Osteoblast (primary cell): Measurements from ENCODE around the gene ATP7A. TPM values are rescaled to one million over a fixed set of nuclear protein-coding genes. Genes with fewer than 3 reads are reported as not detected.
"Not testable (repeated sequence)": the region's sequence is repeated elsewhere in the genome, so short reads cannot be mapped to it uniquely, and the experiment has no call there.

Source experiments
- DNase-seq: peaks from one replicate; pipeline ENCODE4 v3.0.0; 2011; ENCODE audit warnings: low spot score, mixed read lengths; ENCODE audit not compliant: insufficient read length; ENCODE audit errors: missing footprints
- H2AFZ ChIP-seq: 2 replicates; pipeline ENCODE4 v1.6.0; 2011; ENCODE audit warnings: mild to moderate bottlenecking, low read length
- H3K27ac ChIP-seq: 2 replicates; pipeline ENCODE4 v1.5.1; 2011; ENCODE audit warnings: mild to moderate bottlenecking, low read depth, low read length, moderate library complexity
- H3K27me3 ChIP-seq: 2 replicates; pipeline ENCODE4 v1.6.0; 2012; ENCODE audit warnings: mild to moderate bottlenecking, control low read depth, inconsistent platforms, low read length, moderate library complexity; ENCODE audit not compliant: insufficient read depth
- H3K36me3 ChIP-seq: 2 replicates; pipeline ENCODE4 v1.5.1; 2011; ENCODE audit warnings: mild to moderate bottlenecking, low read length, control low read depth, moderate library complexity; ENCODE audit not compliant: insufficient read depth
- H3K4me1 ChIP-seq: 2 replicates; pipeline ENCODE4 v1.5.1; 2011; ENCODE audit warnings: mild to moderate bottlenecking, low read length, control low read depth, moderate library complexity; ENCODE audit not compliant: insufficient read depth
- H3K4me2 ChIP-seq: 2 replicates; pipeline ENCODE4 v1.6.0; 2011; ENCODE audit warnings: mild to moderate bottlenecking, low read length; ENCODE audit not compliant: insufficient read depth
- H3K4me3 ChIP-seq: fragments of 200-600 bp; sonication (generic); 3 replicates; pipeline ENCODE4 v1.5.1; 2012; ENCODE audit warnings: mild to moderate bottlenecking, low read length, inconsistent platforms; ENCODE audit not compliant: insufficient read depth
- H3K79me2 ChIP-seq: 2 replicates; pipeline ENCODE4 v1.6.0; 2012; ENCODE audit warnings: mild to moderate bottlenecking, low read length, control low read depth, inconsistent platforms; ENCODE audit not compliant: insufficient read depth
- H3K9me3 ChIP-seq: 2 replicates; pipeline ENCODE4 v1.5.1; 2011; ENCODE audit warnings: low read depth, low read length, control low read depth
- H4K20me1 ChIP-seq: 2 replicates; pipeline ENCODE4 v1.6.0; 2012; ENCODE audit warnings: mild to moderate bottlenecking, low read length, control low read depth; ENCODE audit not compliant: insufficient read depth
- total RNA-seq: library from RNA; depleted of rRNA; stranded (reverse); fragments of >200 nt; gene quantifications from 2 replicates; pipeline ENCODE4 v1.2.3, GENCODE V29; 2012
- TF ChIP-seq, protein P1 (sequence below): IDR thresholded peaks from 2 replicates; pipeline ENCODE4 v1.5.1; 2011; ENCODE audit warnings: mild to moderate bottlenecking, low read depth, low read length, moderate library complexity; ENCODE audit errors: extremely low read depth

Gene ATP7A
- total RNA-seq, 1 donor = 16.6 TPM

DNA sequence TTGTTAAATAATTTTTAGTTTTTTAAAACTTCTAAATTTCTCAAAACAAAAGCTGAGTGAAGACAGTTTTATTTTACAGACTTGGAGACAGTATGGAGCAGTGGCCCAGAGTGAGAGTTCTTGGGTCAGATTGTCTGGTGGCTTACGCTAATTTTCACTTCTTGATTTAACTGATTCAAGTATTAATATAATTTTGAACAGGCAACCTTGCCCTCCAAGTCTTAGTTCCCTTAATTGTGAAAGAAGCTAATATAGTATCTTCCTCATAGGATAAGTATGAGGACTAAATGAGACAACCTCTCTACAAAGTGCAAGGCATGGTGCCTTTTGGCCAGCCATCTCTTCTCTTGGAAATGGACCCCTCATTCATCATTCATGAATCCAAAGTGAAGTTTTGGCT is 25.4 kb downstream of the ATP7A start:
- TF ChIP-seq, protein P1, sequence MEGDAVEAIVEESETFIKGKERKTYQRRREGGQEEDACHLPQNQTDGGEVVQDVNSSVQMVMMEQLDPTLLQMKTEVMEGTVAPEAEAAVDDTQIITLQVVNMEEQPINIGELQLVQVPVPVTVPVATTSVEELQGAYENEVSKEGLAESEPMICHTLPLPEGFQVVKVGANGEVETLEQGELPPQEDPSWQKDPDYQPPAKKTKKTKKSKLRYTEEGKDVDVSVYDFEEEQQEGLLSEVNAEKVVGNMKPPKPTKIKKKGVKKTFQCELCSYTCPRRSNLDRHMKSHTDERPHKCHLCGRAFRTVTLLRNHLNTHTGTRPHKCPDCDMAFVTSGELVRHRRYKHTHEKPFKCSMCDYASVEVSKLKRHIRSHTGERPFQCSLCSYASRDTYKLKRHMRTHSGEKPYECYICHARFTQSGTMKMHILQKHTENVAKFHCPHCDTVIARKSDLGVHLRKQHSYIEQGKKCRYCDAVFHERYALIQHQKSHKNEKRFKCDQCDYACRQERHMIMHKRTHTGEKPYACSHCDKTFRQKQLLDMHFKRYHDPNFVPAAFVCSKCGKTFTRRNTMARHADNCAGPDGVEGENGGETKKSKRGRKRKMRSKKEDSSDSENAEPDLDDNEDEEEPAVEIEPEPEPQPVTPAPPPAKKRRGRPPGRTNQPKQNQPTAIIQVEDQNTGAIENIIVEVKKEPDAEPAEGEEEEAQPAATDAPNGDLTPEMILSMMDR = no peak
- no peaks in the 10 kb centered on the region for H3K27me3 ChIP-seq
- no peak overlapping the region for H3K4me2 ChIP-seq
- H3K9me3 ChIP-seq = no peaks in the 10 kb centered on the region
- no peak overlapping the region for H3K4me3 ChIP-seq
- H3K4me1 ChIP-seq = no peaks in the 10 kb centered on the region
- no peak for DNase-seq
- no peak overlapping the region for H3K27ac ChIP-seq
- H3K36me3 ChIP-seq = no peaks in the 10 kb centered on the region
- H2AFZ ChIP-seq = no peak overlapping the region
- no peaks in the 10 kb centered on the region for H4K20me1 ChIP-seq
- no peaks in the 10 kb centered on the region for H3K79me2 ChIP-seq

DNA sequence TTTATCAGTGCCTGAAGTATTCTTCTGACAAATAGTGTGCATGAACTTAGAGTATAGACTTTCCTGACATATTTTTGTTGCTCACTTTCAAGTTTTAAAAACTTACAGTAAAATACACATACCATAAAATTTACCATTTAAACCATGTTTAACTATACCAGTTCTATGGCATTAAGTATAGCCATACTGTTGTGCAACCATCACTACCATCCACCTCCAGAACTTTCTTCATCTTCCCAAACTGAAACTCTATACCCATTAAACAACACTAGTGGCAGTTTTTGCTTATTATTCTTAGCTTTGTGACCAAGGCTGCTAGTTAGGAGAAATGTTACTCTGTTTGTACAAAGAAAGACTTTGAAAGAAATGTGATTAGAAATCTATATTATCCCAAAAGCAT is 25.8 kb downstream of the ATP7A start:
- Histone ChIP-seq H3K79me2 (no peaks in the 10 kb centered on the region), H4K20me1 (no peaks in the 10 kb centered on the region), H3K27ac (no peak overlapping the region), H3K4me1 (no peaks in the 10 kb centered on the region), H3K9me3 (no peaks in the 10 kb centered on the region), H3K27me3 (no peaks in the 10 kb centered on the region), H3K36me3 (no peaks in the 10 kb centered on the region), H3K4me3 (no peak overlapping the region), H3K4me2 (no peak overlapping the region), H2AFZ (no peak overlapping the region)
- no peak for DNase-seq
- TF ChIP-seq, protein P1 = no peak

DNA sequence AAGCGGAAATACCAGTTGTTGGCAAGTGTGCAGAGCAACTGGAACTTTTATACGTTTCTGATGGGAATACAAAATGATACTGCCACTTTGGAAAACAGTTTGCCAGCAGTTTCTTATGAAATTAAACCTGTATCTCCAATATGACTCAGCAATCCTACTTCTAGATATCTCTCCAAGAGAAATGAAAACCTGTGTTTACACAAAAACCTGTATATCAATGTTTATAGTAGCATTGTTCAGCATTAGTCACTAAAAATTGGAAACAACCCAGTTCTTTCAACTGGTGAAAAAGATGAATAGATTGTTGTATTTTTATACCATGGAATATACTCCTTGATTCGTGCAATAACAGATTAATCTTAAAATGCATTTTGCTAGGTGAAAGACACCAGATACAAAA is 26.8 kb downstream of the ATP7A start:
- TF ChIP-seq, protein P1 = no peak
- Histone ChIP-seq H3K4me2 (no peak overlapping the region), H3K9me3 (no peaks in the 10 kb centered on the region), H2AFZ (no peak overlapping the region), H3K27ac (no peak overlapping the region), H3K4me3 (no peak overlapping the region), H3K27me3 (no peaks in the 10 kb centered on the region), H3K79me2 (no peaks in the 10 kb centered on the region), H3K4me1 (no peaks in the 10 kb centered on the region), H4K20me1 (no peaks in the 10 kb centered on the region), H3K36me3 (no peaks in the 10 kb centered on the region)
- no peak for DNase-seq

DNA sequence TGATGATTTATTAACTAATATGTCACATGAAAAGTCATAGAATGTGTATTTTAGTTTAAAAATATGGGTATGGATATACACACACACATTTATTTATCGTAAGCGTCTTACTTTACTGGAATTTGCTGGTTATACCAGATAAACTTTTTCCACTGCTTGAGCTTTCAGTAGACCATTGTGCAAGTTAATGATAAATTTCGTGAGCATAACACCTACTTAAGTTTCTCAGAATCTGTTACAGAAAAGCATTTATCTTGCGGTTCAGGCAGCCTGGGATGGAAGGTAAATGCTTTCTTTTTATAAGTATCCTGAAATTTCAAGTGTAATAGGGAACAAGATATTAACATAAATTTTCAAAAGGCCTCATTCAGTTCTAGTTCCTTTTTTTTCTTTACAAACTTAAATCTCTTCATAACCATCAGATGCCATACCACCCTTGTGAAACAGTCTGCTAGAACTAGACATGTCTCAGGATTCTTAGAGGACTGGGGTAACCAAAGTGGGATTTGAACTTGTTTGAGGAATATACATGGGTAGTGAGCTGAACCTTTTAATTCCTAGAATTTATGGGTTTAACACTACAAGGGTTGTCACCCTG is 27.7 kb downstream of the ATP7A start:
- no peaks in the 10 kb centered on the region for H3K27me3 ChIP-seq
- TF ChIP-seq, protein P1 = no peak
- H3K27ac ChIP-seq = no peak overlapping the region
- no peaks in the 10 kb centered on the region for H4K20me1 ChIP-seq
- no peaks in the 10 kb centered on the region for H3K9me3 ChIP-seq
- H3K79me2 ChIP-seq = no peaks in the 10 kb centered on the region
- no peak overlapping the region for H2AFZ ChIP-seq
- H3K4me1 ChIP-seq = no peaks in the 10 kb centered on the region
- no peak overlapping the region for H3K4me3 ChIP-seq
- H3K36me3 ChIP-seq = no peaks in the 10 kb centered on the region
- no peak overlapping the region for H3K4me2 ChIP-seq
- no peak for DNase-seq

DNA sequence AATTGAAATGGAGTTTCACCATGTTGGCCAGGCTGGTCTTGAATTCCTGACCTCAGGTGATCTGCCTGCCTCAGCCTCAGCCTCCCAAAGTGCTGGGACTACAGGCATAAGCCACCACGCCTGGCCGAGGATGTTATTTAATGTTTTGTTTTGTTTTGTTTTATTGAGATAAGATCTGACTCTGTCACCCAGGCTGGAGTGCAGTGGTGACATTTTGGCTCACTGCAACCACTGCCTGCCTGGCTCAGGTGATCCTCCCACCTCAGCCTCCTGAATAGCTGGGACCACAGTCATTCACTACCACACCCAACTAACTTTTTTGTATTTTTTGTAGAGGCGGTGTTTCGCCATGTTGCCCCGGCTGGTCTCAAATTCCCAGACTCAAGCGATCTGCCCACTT is 34.5 kb downstream of the ATP7A start:
- not testable (repeated sequence) for H3K27ac ChIP-seq, H2AFZ ChIP-seq, H4K20me1 ChIP-seq, H3K9me3 ChIP-seq, H3K4me2 ChIP-seq, H3K4me3 ChIP-seq, H3K27me3 ChIP-seq, H3K36me3 ChIP-seq, H3K4me1 ChIP-seq, H3K79me2 ChIP-seq, DNase-seq
